ENCODE data around the gene CIT. TPM values are rescaled to one million over a fixed set of nuclear protein-coding genes. Genes with fewer than 3 reads are reported as not detected.

Gene CIT
- total RNA-seq, 4 donors from 2014 or later: 6.1 to 20.3 (median 10.0) TPM

GRCh38 chr12:119649202-119649808 lies 227.8 kb downstream of the CIT start:
- Histone ChIP-seq H3K4me3 (no peak overlapping the region), H3K27me3 (no peaks in the 10 kb centered on the region), H3K9me3 (no peaks in the 10 kb centered on the region), H3K4me1 (no peaks in the 10 kb centered on the region), H3K36me3 (no peaks in the 10 kb centered on the region), H3K27ac (no peak overlapping the region)
- no peak for DNase-seq (ENCODE audit: low spot score in 2 of 2)
- WGBS: 62% methylated on average over 4 of the region's 4 CpGs
- TF ChIP-seq EP300 (IDR thresholded peaks at IDR 0.05) (no peak), CTCF (IDR thresholded peaks at IDR 0.05) (peak in 1 of 2 donors; percentile 25), POLR2AphosphoS5 (IDR thresholded peaks at IDR 0.05) (no peak)

GRCh38 chr12:119645535-119646059 lies 231.5 kb downstream of the CIT start:
- 83% methylated on average over 7 of the region's 7 CpGs for WGBS
- TF ChIP-seq CTCF (IDR thresholded peaks at IDR 0.05): no peak
- no peak for TF ChIP-seq EP300 (IDR thresholded peaks at IDR 0.05)
- no peak for TF ChIP-seq POLR2AphosphoS5 (IDR thresholded peaks at IDR 0.05)
- TF ChIP-seq POLR2A (IDR thresholded peaks at IDR 0.05): no peak

DNA sequence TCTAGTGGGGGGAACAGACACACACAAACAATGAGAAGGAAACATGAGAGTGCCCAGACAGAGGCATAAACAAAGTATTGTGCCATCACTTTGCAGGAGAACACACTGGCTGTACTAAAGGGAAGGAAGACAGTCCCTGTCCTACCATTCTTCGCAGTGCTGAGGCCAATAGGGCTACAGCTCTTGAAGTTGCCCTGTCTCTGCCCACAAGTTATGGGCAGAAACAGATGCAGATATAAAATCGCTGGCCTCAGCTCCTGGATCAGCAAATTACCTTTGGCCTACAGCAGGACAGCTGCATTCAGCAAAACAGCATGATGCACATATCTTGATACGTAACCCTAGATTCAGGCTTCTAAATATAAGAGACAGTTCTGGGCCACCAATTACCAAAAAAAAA lies 232.2 kb downstream of the CIT start:
- H3K36me3 ChIP-seq: no peaks in the 10 kb centered on the region
- H3K4me1 ChIP-seq: no peaks in the 10 kb centered on the region
- H3K27ac ChIP-seq: no peak overlapping the region
- no peaks in the 10 kb centered on the region for H3K9me3 ChIP-seq
- TF ChIP-seq POLR2A (IDR thresholded peaks at IDR 0.05) (no peak), EP300 (IDR thresholded peaks at IDR 0.05) (no peak), CTCF (IDR thresholded peaks at IDR 0.05) (no peak)
- no peaks in the 10 kb centered on the region for H3K27me3 ChIP-seq
- DNase-seq (ENCODE audit: low spot score in 2 of 2): no peak
- no peak overlapping the region for H3K4me3 ChIP-seq
- 88% methylated on average over 3 of the region's 3 CpGs for WGBS

More at GRCh38 chr12:119645535-119646059, 231.5 kb downstream of the CIT start:
- Histone ChIP-seq H3K9me3 (no peaks in the 10 kb centered on the region), H3K4me1 (no peaks in the 10 kb centered on the region), H3K36me3 (no peaks in the 10 kb centered on the region), H3K4me3 (no peak overlapping the region), H3K27me3 (no peaks in the 10 kb centered on the region), H3K27ac (no peak overlapping the region)
- DNase-seq (ENCODE audit: low spot score in 2 of 2): no peak

DNA sequence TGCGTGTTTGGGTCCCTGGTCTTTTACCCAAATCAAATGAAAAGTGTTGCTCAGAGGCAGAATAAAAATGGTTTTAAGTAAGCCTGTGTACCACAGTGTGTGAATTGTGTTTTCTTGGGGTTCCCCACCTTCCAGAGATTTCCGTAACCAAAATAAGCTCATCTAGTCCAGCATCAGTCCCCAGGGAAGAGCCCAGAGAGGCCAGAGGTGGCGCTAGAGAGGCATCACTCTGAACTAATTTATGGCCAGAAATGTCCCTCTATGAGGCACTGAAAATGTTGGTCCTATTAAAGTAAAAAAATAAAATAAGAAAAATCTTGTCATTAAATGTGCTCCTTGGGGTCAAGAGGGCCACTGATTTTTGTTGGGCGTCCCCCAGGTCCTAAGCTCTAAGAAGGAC lies 234.1 kb downstream of the CIT start:
- Histone ChIP-seq H3K27ac (no peak overlapping the region), H3K9me3 (no peaks in the 10 kb centered on the region), H3K4me3 (no peak overlapping the region), H3K36me3 (no peaks in the 10 kb centered on the region), H3K4me1 (no peaks in the 10 kb centered on the region), H3K27me3 (peaks cover 2% of the 10 kb centered on the region)
- DNase-seq (ENCODE audit: low spot score in 2 of 2): no peak
- 71% methylated on average over 4 of the region's 4 CpGs for WGBS
- no peak for TF ChIP-seq POLR2A (IDR thresholded peaks at IDR 0.05)

Other genes with a start within 250 kb of the CIT start
- gene PRKAB1, start 209.2 kb downstream of the CIT start, total RNA-seq: 10 to 100 TPM; 11.3 to 28.6 (median 15.1) TPM
- gene BICDL1, start 111.9 kb upstream of the CIT start, total RNA-seq: 100 to 1,000 TPM; 127 to 207 (median 129) TPM
- 10 to 100 TPM; 30.0 to 39.6 (median 33.1) TPM for gene RAB35, start 239.4 kb upstream of the CIT start, total RNA-seq

Data from suprapubic skin (tissue), 4 donors.